Loucy (cell line): ENCODE data around the gene GAS7.

Source experiments
- H2AFZ ChIP-seq: fragments of 200-600 bp; sonication (generic); 2 replicates; pipeline ENCODE4 v1.6.0; 2016; ENCODE audit warnings: antibody characterized with exemption, mild to moderate bottlenecking, low read length, moderate library complexity
- H3F3A ChIP-seq: fragments of 200-600 bp; 2 replicates; pipeline ENCODE4 v1.6.0; 2016; ENCODE audit warnings: antibody characterized with exemption, low read depth, mild to moderate bottlenecking
- H3K27me3 ChIP-seq: fragments of 200-600 bp; sonication (generic); 2 replicates; pipeline ENCODE4 v1.6.1; 2014; ENCODE audit warnings: low read length, mild to moderate bottlenecking; ENCODE audit not compliant: insufficient read depth, poor library complexity, severe bottlenecking
- H3K36me3 ChIP-seq: fragments of 200-600 bp; sonication (generic); 2 replicates; pipeline ENCODE4 v1.6.1; 2016; ENCODE audit warnings: low read length; ENCODE audit not compliant: insufficient read depth
- H3K4me1 ChIP-seq: fragments of 200-600 bp; sonication (generic); 2 replicates; pipeline ENCODE4 v1.5.1; 2014; ENCODE audit warnings: low read length, mild to moderate bottlenecking; ENCODE audit not compliant: insufficient read depth, poor library complexity, severe bottlenecking
- H3K4me2 ChIP-seq: fragments of 200-600 bp; sonication (generic); 2 replicates; pipeline ENCODE4 v1.6.0; 2014; ENCODE audit warnings: antibody characterized with exemption, low read length, low read depth, mild to moderate bottlenecking; ENCODE audit not compliant: poor library complexity, severe bottlenecking
- H3K4me3 ChIP-seq: fragments of 200-600 bp; sonication (generic); 2 replicates; pipeline ENCODE4 v1.5.1; 2014; ENCODE audit warnings: low read length, mild to moderate bottlenecking, mixed read lengths; ENCODE audit not compliant: poor library complexity, severe bottlenecking
- H3K79me2 ChIP-seq: fragments of 200-600 bp; sonication (generic); 2 replicates; pipeline ENCODE4 v1.6.1; 2014; ENCODE audit warnings: low read length; ENCODE audit not compliant: insufficient read depth
- H3K9ac ChIP-seq: fragments of 200-600 bp; sonication (generic); 2 replicates; pipeline ENCODE4 v1.6.0; 2014; ENCODE audit warnings: mild to moderate bottlenecking, low read depth, low read length, moderate library complexity; ENCODE audit not compliant: poor library complexity, severe bottlenecking
- H3K9me2 ChIP-seq: fragments of 200-600 bp; sonication (generic); replicated peaks from 2 replicates; pipeline ENCODE4 v1.6.1; 2016; ENCODE audit warnings: low read depth, low read length, mixed read lengths
- H3K9me3 ChIP-seq: fragments of 200-600 bp; sonication (generic); 2 replicates; pipeline ENCODE4 v1.6.1; 2014; ENCODE audit warnings: mild to moderate bottlenecking, antibody characterized with exemption, low read length, low read depth; ENCODE audit not compliant: insufficient read depth
- H4K20me1 ChIP-seq: fragments of 200-600 bp; sonication (generic); 2 replicates; pipeline ENCODE4 v1.6.0; 2014; ENCODE audit warnings: antibody characterized with exemption, low read length, mild to moderate bottlenecking; ENCODE audit not compliant: insufficient read depth, poor library complexity, severe bottlenecking
- CTCF ChIP-seq: fragments of 200-600 bp; sonication (generic); conservative IDR thresholded peaks from 2 replicates; pipeline ENCODE4 v1.5.1; 2014; ENCODE audit warnings: mild to moderate bottlenecking, antibody characterized with exemption, low read length
- EZH2phosphoT487 ChIP-seq: fragments of 200-600 bp; IDR thresholded peaks from 2 replicates; pipeline ENCODE4 v1.6.1; 2018; ENCODE audit warnings: antibody characterized with exemption, mild to moderate bottlenecking, moderate library complexity, borderline replicate concordance

GAS7 gene

GRCh38 chr17:10022416-10022815 lies 176.0 kb downstream of the GAS7 start:
- H4K20me1 ChIP-seq = peaks cover 9% of the 10 kb centered on the region
- H3K4me1 ChIP-seq = no peaks in the 10 kb centered on the region
- no peak overlapping the region for H3K4me3 ChIP-seq
- no peak overlapping the region for H2AFZ ChIP-seq
- H3K79me2 ChIP-seq = peaks cover 73% of the 10 kb centered on the region
- no peaks in the 10 kb centered on the region for H3K9me3 ChIP-seq
- H3K36me3 ChIP-seq = peaks cover 20% of the 10 kb centered on the region; the same call in 1 of the 2 replicates
- H3K27me3 ChIP-seq = no peaks in the 10 kb centered on the region
- no peaks in the 10 kb centered on the region for H3F3A ChIP-seq
- H3K4me2 ChIP-seq = no peak overlapping the region
- TF ChIP-seq EZH2phosphoT487 = no peak
- no peak for TF ChIP-seq CTCF
- no peak overlapping the region for H3K9ac ChIP-seq
- H3K9me2 ChIP-seq = no peaks in the 10 kb centered on the region

GRCh38 chr17:10021272-10021984 lies 177.0 kb downstream of the GAS7 start:
- Histone ChIP-seq H3K4me1 (no peaks in the 10 kb centered on the region), H3F3A (no peaks in the 10 kb centered on the region), H2AFZ (no peak overlapping the region), H4K20me1 (peaks cover 9% of the 10 kb centered on the region), H3K9me2 (no peaks in the 10 kb centered on the region), H3K9me3 (no peaks in the 10 kb centered on the region), H3K27me3 (no peaks in the 10 kb centered on the region), H3K79me2 (peaks cover 63% of the 10 kb centered on the region), H3K36me3 (peaks cover 20% of the 10 kb centered on the region; the same call in 1 of the 2 replicates), H3K4me2 (no peak overlapping the region), H3K9ac (no peak overlapping the region), H3K4me3 (no peak overlapping the region)
- no peak for TF ChIP-seq EZH2phosphoT487
- TF ChIP-seq CTCF = no peak

GRCh38 chr17:10019941-10020451 lies 178.4 kb downstream of the GAS7 start:
- Histone ChIP-seq H4K20me1 (peaks cover 9% of the 10 kb centered on the region), H3K9me2 (no peaks in the 10 kb centered on the region), H3K4me1 (no peaks in the 10 kb centered on the region), H3K9ac (no peak overlapping the region), H3K36me3 (peaks cover 20% of the 10 kb centered on the region; the same call in 1 of the 2 replicates), H3K4me3 (no peak overlapping the region), H2AFZ (no peak overlapping the region), H3K4me2 (no peak overlapping the region), H3F3A (no peaks in the 10 kb centered on the region), H3K27me3 (no peaks in the 10 kb centered on the region), H3K9me3 (no peaks in the 10 kb centered on the region), H3K79me2 (peaks cover 52% of the 10 kb centered on the region)
- TF ChIP-seq CTCF = no peak
- no peak for TF ChIP-seq EZH2phosphoT487
